ENCODE measurements around the gene POLN. TPM values are rescaled to one million over a fixed set of nuclear protein-coding genes. Genes with fewer than 3 reads are reported as not detected.

The POLN gene
- total and polyA plus RNA-seq, 11 donors, result 0.38 to 4.5 (median 1.9) TPM

- Histone ChIP-seq H3K4me3 (no peak overlapping the region), H3K27ac (no peak overlapping the region), H3K27me3 (no peaks in the 10 kb centered on the region), H3K4me1 (peaks cover 0 to 8% (median 0%) of the 10 kb centered on the region in 12 donors), H3K36me3 (peaks cover 0 to 24% (median 8%) of the 10 kb centered on the region in 9 donors), H3K9me3 (no peaks in the 10 kb centered on the region)
- intact Hi-C loops (cut with DNase I), result loop anchor here in 9 of 10 donors (1.0 to 10.0 kb wide), 10 partner anchors 197 to 435 kb away; partner anchors contain the start of genes CFAP99 (in 1 of the 9), RNF4 (in 1 of the 9) and ZFYVE28 (in 1 of the 9)
- peak; percentile 72 to 87 (median 84) for TF ChIP-seq CTCF (IDR thresholded peaks at IDR 0.05)
- no peak for TF ChIP-seq POLR2A (IDR thresholded peaks at IDR 0.05)
- DNase-seq (peak; percentile 54 to 78 (median 59)), ATAC-seq (peak; percentile 70 to 92 (median 88))
- 10 to 13% (median 12%) methylated on average over 10 of the region's 10 CpGs for WGBS, 4 donors
Measured at GRCh38 chr4:2220016-2220630, 21.8 kb downstream of the POLN start.

- TF ChIP-seq CTCF (IDR thresholded peaks at IDR 0.05), result no peak
- TF ChIP-seq POLR2A (IDR thresholded peaks at IDR 0.05), result no peak
- H3K36me3 ChIP-seq, result peaks cover 0 to 20% (median 8%) of the 10 kb centered on the region in 9 donors
- H3K27me3 ChIP-seq, result no peaks in the 10 kb centered on the region
- H3K27ac ChIP-seq, result no peak overlapping the region
- DNase-seq (no peak), ATAC-seq (no peak)
- WGBS, 4 donors, result 90 to 97% (median 93%) methylated on average over 6 of the region's 6 CpGs
- no peaks in the 10 kb centered on the region for H3K9me3 ChIP-seq
- no peak overlapping the region for H3K4me3 ChIP-seq
- intact Hi-C loops (cut with DNase I), result loop anchor here in 3 of 10 donors (5.0 to 10.0 kb wide), 4 partner anchors 133 to 416 kb away; no protein-coding TSS in a partner anchor
- peaks cover 0 to 8% (median 0%) of the 10 kb centered on the region in 12 donors for H3K4me1 ChIP-seq
Measured at GRCh38 chr4:2219233-2219760, 22.6 kb downstream of the POLN start.

GRCh38 chr4:2218436-2218835 is 23.5 kb downstream of the POLN start:
- no peaks in the 10 kb centered on the region for H3K27me3 ChIP-seq
- DNase-seq (no peak), ATAC-seq (no peak)
- H3K9me3 ChIP-seq, result no peaks in the 10 kb centered on the region
- TF ChIP-seq POLR2A (IDR thresholded peaks at IDR 0.05) (no peak), CTCF (IDR thresholded peaks at IDR 0.05) (no peak)
- peaks cover 0 to 8% (median 0%) of the 10 kb centered on the region in 12 donors for H3K4me1 ChIP-seq
- intact Hi-C loops (cut with DNase I), result loop anchor here in 3 of 10 donors (5.0 to 10.0 kb wide), 4 partner anchors 134 to 416 kb away; no protein-coding TSS in a partner anchor
- no peak overlapping the region for H3K27ac ChIP-seq
- WGBS, 4 donors, result 67 to 98% (median 97%) methylated on average over 1 of the region's 1 CpG
- H3K36me3 ChIP-seq, result peaks cover 0 to 12% (median 8%) of the 10 kb centered on the region in 9 donors
- H3K4me3 ChIP-seq, result no peak overlapping the region

GRCh38 chr4:2217726-2218125 is 24.2 kb downstream of the POLN start:
- no peaks in the 10 kb centered on the region for H3K27me3 ChIP-seq
- H3K4me3 ChIP-seq, result no peak overlapping the region
- intact Hi-C loops (cut with DNase I), result loop anchor here in 3 of 10 donors (5.0 to 10.0 kb wide), 4 partner anchors 135 to 417 kb away; no protein-coding TSS in a partner anchor
- ATAC-seq, result no peak
- peaks cover 0 to 8% (median 0%) of the 10 kb centered on the region in 12 donors for H3K4me1 ChIP-seq
- H3K36me3 ChIP-seq, result peaks cover 0 to 5% (median 3%) of the 10 kb centered on the region in 9 donors
- TF ChIP-seq POLR2A (IDR thresholded peaks at IDR 0.05) (no peak), CTCF (IDR thresholded peaks at IDR 0.05) (no peak)
- DNase-seq, result no peak
- 71 to 89% (median 77%) methylated on average over 3 of the region's 3 CpGs for WGBS, 4 donors
- H3K27ac ChIP-seq, result no peak overlapping the region
- no peaks in the 10 kb centered on the region for H3K9me3 ChIP-seq
